B cell (primary cell): ENCODE measurements around the gene RPS29. TPM values are rescaled to one million over a fixed set of nuclear protein-coding genes. Genes with fewer than 3 reads are reported as not detected.

Source experiments
- ATAC-seq: fragments of 200-7000 bp; cut with Tn5 transposase; one replicate; pipeline ENCODE4 v1.10.0; 2021; ENCODE audit warnings: low read depth, mild to moderate bottlenecking, moderate number of reproducible peaks, moderate library complexity
- CTCF ChIA-PET: fragments of 350-600 bp; sonication (Branson Sonifier 250); formaldehyde crosslinking; loops from one replicate; lab custom pipeline; 2021; ENCODE audit warnings: antibody characterized with exemption, inconsistent platforms; lab: Charles Lee
- POLR2A ChIA-PET: fragments of 350-600 bp; sonication (Branson Sonifier 250); formaldehyde crosslinking; loops from one replicate; lab custom pipeline; 2021; ENCODE audit warnings: antibody characterized with exemption; lab: Charles Lee
- DNase-seq: peaks from one replicate; pipeline ENCODE4 v3.0.0; 2013
- H2AFZ ChIP-seq: 2 replicates; pipeline ENCODE4 v1.6.1; 2012; ENCODE audit warnings: mild to moderate bottlenecking, low read depth, low read length; ENCODE audit not compliant: insufficient read depth, poor library complexity, severe bottlenecking
- H3K27ac ChIP-seq, 2 donors: 1 replicate in 1 of 2; 2 replicates in 1 of 2; pipeline ENCODE4 v1.5.1; 2012 to 2013; ENCODE audit warnings: low read length in 2 of 2, mild to moderate bottlenecking in 2 of 2, moderate library complexity in 1 of 2
- H3K27me3 ChIP-seq, 4 experiments: fragments of 200-600 bp in 1 of 4; sonication (generic) in 1 of 4; replicated peaks in 1 of 4; 1 replicate in 2 of 4; 2 replicates in 2 of 4; pipeline versions ENCODE4 v1.6.1 to v1.7.0; 2013 to 2016; ENCODE audit warnings: low read length in 3 of 4, mild to moderate bottlenecking in 2 of 4, mixed read lengths in 1 of 4, moderate library complexity in 1 of 4; ENCODE audit not compliant: insufficient read depth in 4 of 4, control insufficient read depth in 3 of 4; ENCODE audit errors: control extremely low read depth in 1 of 4
- H3K36me3 ChIP-seq, 2 experiments: replicated peaks in 1 of 2; 1 replicate in 1 of 2; 2 replicates in 1 of 2; pipeline versions ENCODE4 v1.6.1 to v1.7.1; 2013; ENCODE audit warnings: low read length in 1 of 2; ENCODE audit not compliant: insufficient read depth in 2 of 2, control insufficient read depth in 1 of 2; ENCODE audit errors: control extremely low read depth in 1 of 2, extremely low read depth in 1 of 2
- H3K4me1 ChIP-seq, 2 donors: fragments of 200-600 bp in 1 of 2; sonication (generic) in 1 of 2; 1 replicate in 1 of 2; 2 replicates in 1 of 2; pipeline versions ENCODE4 v1.5.1 to v1.6.1; 2013 to 2017; ENCODE audit warnings: low read length in 2 of 2; ENCODE audit not compliant: control insufficient read depth in 2 of 2, insufficient read depth in 2 of 2
- H3K4me2 ChIP-seq: replicated peaks from 2 replicates; pipeline ENCODE3; 2012; ENCODE audit warnings: mild to moderate bottlenecking, low read depth, low read length; ENCODE audit not compliant: poor library complexity, severe bottlenecking
- H3K4me3 ChIP-seq, 5 experiments: fragments of 200-600 bp in 1 of 5; sonication (generic) in 1 of 5; 1 replicate in 3 of 5; 2 replicates in 2 of 5; pipeline versions ENCODE4 v1.5.1 to v1.7.0; 2011 to 2016; ENCODE audit warnings: low read length in 4 of 5, mild to moderate bottlenecking in 4 of 5, low read depth in 2 of 5, control low read depth in 1 of 5, moderate library complexity in 1 of 5; ENCODE audit not compliant: insufficient read depth in 1 of 5; ENCODE audit errors: control extremely low read depth in 1 of 5, extremely low read depth in 1 of 5
- H3K79me2 ChIP-seq: fragments of 200-600 bp; sonication (generic); one replicate; pipeline ENCODE4 v1.6.0; 2016; ENCODE audit warnings: low read length; ENCODE audit not compliant: control insufficient read depth, insufficient read depth
- H3K9ac ChIP-seq: fragments of 200-600 bp; sonication (generic); 2 replicates; pipeline ENCODE4 v1.6.1; 2017; ENCODE audit warnings: mild to moderate bottlenecking, low read length, moderate library complexity
- H3K9me3 ChIP-seq, 3 donors: one replicate each; pipeline versions ENCODE4 v1.6.1 to v1.7.1; 2013; ENCODE audit warnings: low read length in 2 of 3; ENCODE audit not compliant: control insufficient read depth in 2 of 3, insufficient read depth in 1 of 3; ENCODE audit errors: control extremely low read depth in 1 of 3
- H4K20me1 ChIP-seq: 2 replicates; pipeline ENCODE4 v1.6.0; 2012; ENCODE audit warnings: mild to moderate bottlenecking, low read length; ENCODE audit not compliant: insufficient read depth, control insufficient read depth, poor library complexity, severe bottlenecking
- H3K27ac Mint-ChIP-seq: one replicate; pipeline ENCODE4 v1.8.0; 2021; ENCODE audit warnings: mixed read lengths
- H3K27me3 Mint-ChIP-seq: one replicate; pipeline ENCODE4 v1.8.0; 2021; ENCODE audit warnings: mixed read lengths
- H3K4me1 Mint-ChIP-seq: one replicate; pipeline ENCODE4 v1.8.0; 2021; ENCODE audit warnings: mixed read lengths
- H3K4me3 Mint-ChIP-seq: one replicate; pipeline ENCODE4 v1.8.0; 2021; ENCODE audit warnings: mixed read lengths
- H3K9me3 Mint-ChIP-seq: one replicate; pipeline ENCODE4 v1.8.0; 2022; ENCODE audit warnings: mixed read lengths; ENCODE audit not compliant: insufficient read depth
- EZH2 ChIP-seq: IDR thresholded peaks from 2 replicates; pipeline ENCODE4 v1.6.1; 2012; ENCODE audit warnings: borderline replicate concordance, low read depth, mild to moderate bottlenecking, moderate library complexity, low read length; ENCODE audit not compliant: insufficient read depth, poor library complexity, severe bottlenecking
- WGBS: methylation state at CpG from one replicate; pipeline ENCODE4 v1.1.5; 2013; ENCODE audit warnings: missing lambda C conversion rate; ENCODE audit not compliant: insufficient coverage; 5-methylcytosine and 5-hydroxymethylcytosine counted together
- intact Hi-C: fragments of 100-400 bp; cut with micrococcal nuclease; formaldehyde crosslinking; loops from one replicate; pipeline ENCODE4 v1.10.0; 2022
- polyA plus RNA-seq: library from polyadenylated mRNA; depleted of rRNA; stranded (reverse); fragments of >200 nt; gene quantifications from 2 replicates; pipeline ENCODE4 v1.2.3, GENCODE V29; 2012
- total RNA-seq, 2 donors: library from RNA; stranded (reverse); fragments of 120-200 nt in 1 of 2; gene quantifications; 1 replicate in 1 of 2; 2 replicates in 1 of 2; pipeline versions ENCODE4 v1.2.3 to v1.2.4, GENCODE V29; 2013 to 2022
- TF ChIP-seq, protein P1 (sequence below): fragments of 200-600 bp; IDR thresholded peaks from one replicate; pipeline ENCODE4 v1.8.0; 2022; ENCODE audit warnings: antibody characterized with exemption, mild to moderate bottlenecking

The RPS29 gene
- total and polyA plus RNA-seq, 2 donors (not counting 1 experiment from before 2014, with no cell fraction given): 2,873 to 29,966 TPM

DNA sequence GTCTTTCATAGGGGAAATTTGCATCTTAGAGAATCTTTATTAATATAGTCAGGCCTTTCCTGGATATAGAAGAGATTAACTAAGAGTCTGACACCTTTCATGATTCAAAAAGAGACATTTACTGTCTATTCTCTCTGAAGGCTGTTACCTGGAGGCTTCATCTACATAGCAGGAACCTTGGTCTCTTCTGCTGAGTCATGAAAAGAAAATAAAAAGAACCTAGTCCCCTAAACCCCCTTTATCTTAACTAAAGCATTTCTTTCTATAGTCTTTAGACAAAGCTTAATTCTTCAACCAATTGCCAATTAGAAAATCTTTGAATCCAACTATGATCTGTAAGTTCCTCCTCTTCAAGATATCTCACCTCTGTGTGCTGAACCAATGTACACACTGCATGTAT lies 33.1 kb downstream of the RPS29 start:
- H3K4me2 ChIP-seq: no peak overlapping the region
- no peak overlapping the region for H3K9ac ChIP-seq
- ChIA-PET POLR2A (no interaction called here), CTCF (no interaction called here)
- no peaks in the 10 kb centered on the region for H4K20me1 ChIP-seq
- intact Hi-C loops: no loop called here
- no peak for DNase-seq
- H3K79me2 ChIP-seq: no peaks in the 10 kb centered on the region
- H3K4me3 ChIP-seq: no peak overlapping the region
- H3K4me1 Mint-ChIP-seq: peaks cover 3% of the 10 kb centered on the region
- no peak overlapping the region for H2AFZ ChIP-seq
- H3K27me3 ChIP-seq: peaks cover 0 to 6% (median 0%) of the 10 kb centered on the region in 4 experiments
- H3K9me3 Mint-ChIP-seq: no peaks in the 10 kb centered on the region
- H3K27ac ChIP-seq: no peak overlapping the region
- H3K27ac Mint-ChIP-seq: no peak overlapping the region
- ATAC-seq: no peak
- no peaks in the 10 kb centered on the region for H3K36me3 ChIP-seq
- no peaks in the 10 kb centered on the region for H3K4me1 ChIP-seq
- H3K9me3 ChIP-seq: no peaks in the 10 kb centered on the region
- TF ChIP-seq, protein P1, sequence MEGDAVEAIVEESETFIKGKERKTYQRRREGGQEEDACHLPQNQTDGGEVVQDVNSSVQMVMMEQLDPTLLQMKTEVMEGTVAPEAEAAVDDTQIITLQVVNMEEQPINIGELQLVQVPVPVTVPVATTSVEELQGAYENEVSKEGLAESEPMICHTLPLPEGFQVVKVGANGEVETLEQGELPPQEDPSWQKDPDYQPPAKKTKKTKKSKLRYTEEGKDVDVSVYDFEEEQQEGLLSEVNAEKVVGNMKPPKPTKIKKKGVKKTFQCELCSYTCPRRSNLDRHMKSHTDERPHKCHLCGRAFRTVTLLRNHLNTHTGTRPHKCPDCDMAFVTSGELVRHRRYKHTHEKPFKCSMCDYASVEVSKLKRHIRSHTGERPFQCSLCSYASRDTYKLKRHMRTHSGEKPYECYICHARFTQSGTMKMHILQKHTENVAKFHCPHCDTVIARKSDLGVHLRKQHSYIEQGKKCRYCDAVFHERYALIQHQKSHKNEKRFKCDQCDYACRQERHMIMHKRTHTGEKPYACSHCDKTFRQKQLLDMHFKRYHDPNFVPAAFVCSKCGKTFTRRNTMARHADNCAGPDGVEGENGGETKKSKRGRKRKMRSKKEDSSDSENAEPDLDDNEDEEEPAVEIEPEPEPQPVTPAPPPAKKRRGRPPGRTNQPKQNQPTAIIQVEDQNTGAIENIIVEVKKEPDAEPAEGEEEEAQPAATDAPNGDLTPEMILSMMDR: no peak
- TF ChIP-seq EZH2: no peak
- H3K4me3 Mint-ChIP-seq: no peak overlapping the region
- no peaks in the 10 kb centered on the region for H3K27me3 Mint-ChIP-seq

DNA sequence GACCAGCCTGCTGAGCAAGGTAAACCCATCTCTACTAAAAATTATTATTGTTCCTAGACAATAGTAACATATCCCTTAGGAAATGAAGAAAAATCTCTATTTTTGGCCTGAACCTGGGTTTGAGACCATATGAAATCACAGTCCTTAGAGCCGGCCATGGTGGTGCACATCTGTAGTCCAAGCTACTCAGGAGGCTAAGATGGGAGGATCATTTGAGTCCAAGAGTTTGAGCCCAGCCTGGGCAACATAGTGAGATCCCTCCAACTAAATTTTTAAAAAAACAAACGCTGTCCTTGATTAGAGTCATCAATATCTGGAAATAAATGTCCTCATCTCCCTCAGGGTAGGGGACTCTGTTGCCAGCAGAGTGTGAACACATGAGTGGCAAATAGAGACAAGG lies 34.6 kb downstream of the RPS29 start:
- H3K27me3 ChIP-seq: peaks cover 0 to 6% (median 0%) of the 10 kb centered on the region in 4 experiments
- H3K9me3 ChIP-seq: no peaks in the 10 kb centered on the region
- Mint-ChIP-seq H3K9me3 (no peaks in the 10 kb centered on the region), H3K27me3 (no peaks in the 10 kb centered on the region), H3K27ac (no peak overlapping the region), H3K4me3 (no peak overlapping the region), H3K4me1 (peaks cover 3% of the 10 kb centered on the region)
- H3K9ac ChIP-seq: no peak overlapping the region
- TF ChIP-seq EZH2: no peak
- TF ChIP-seq, protein P1: no peak
- no peaks in the 10 kb centered on the region for H3K79me2 ChIP-seq
- no peak overlapping the region for H3K4me3 ChIP-seq
- H2AFZ ChIP-seq: no peak overlapping the region
- DNase-seq (no peak), ATAC-seq (no peak)
- 92% methylated on average over 2 of the region's 2 CpGs for WGBS
- H3K4me1 ChIP-seq: no peaks in the 10 kb centered on the region
- no peaks in the 10 kb centered on the region for H4K20me1 ChIP-seq
- no peaks in the 10 kb centered on the region for H3K36me3 ChIP-seq
- ChIA-PET CTCF (interaction anchor here (1.3 kb wide), 1 partner anchor 90 kb away, joined by 4 read pairs; no protein-coding TSS in a partner anchor), POLR2A (no interaction called here)
- no peak overlapping the region for H3K4me2 ChIP-seq
- H3K27ac ChIP-seq: no peak overlapping the region
- intact Hi-C loops: no loop called here
